MCF 10A (cell line): ENCODE data around the gene CPLX3. TPM values are rescaled to one million over a fixed set of nuclear protein-coding genes. Genes with fewer than 3 reads are reported as not detected.

ENCODE experiments used
- BruUV-seq: library from RNA; stranded (reverse); fragments of 400-500 nt; replicated peaks from 2 replicates; lab custom pipeline; 2021; lab: Mats Ljungman, UMichigan
- CTCF ChIA-PET: fragments of 300-600 bp; sonication (Branson Sonifier 250); formaldehyde crosslinking; extraction: SDS; loops from one replicate; lab custom pipeline; 2021; ENCODE audit warnings: antibody characterized with exemption, inconsistent platforms; lab: Yijun Ruan, JAX
- POLR2A ChIA-PET: fragments of 300-600, 350-650 bp; sonication (Branson Sonifier 250); formaldehyde crosslinking; extraction: SDS; loops from one replicate; lab custom pipeline; 2020; ENCODE audit warnings: antibody characterized with exemption, inconsistent platforms; lab: Yijun Ruan, JAX
- DNase-seq: peaks from one replicate; pipeline ENCODE4 v3.0.0-alpha.2; 2018; ENCODE audit not compliant: unreplicated experiment
- H3K27ac Mint-ChIP-seq: one replicate; pipeline ENCODE4 v1.8.0; 2022; ENCODE audit warnings: mild to moderate bottlenecking, low read depth, mixed read lengths; ENCODE audit not compliant: unreplicated experiment
- H3K27me3 Mint-ChIP-seq: one replicate; pipeline ENCODE4 v1.8.0; 2022; ENCODE audit warnings: mixed read lengths; ENCODE audit not compliant: insufficient read depth, unreplicated experiment
- H3K36me3 Mint-ChIP-seq: one replicate; pipeline ENCODE4 v1.8.0; 2022; ENCODE audit warnings: mild to moderate bottlenecking, moderate library complexity, mixed read lengths; ENCODE audit not compliant: insufficient read depth, unreplicated experiment
- H3K4me1 Mint-ChIP-seq: one replicate; pipeline ENCODE4 v1.8.0; 2022; ENCODE audit warnings: mixed read lengths; ENCODE audit not compliant: insufficient read depth, unreplicated experiment
- H3K4me3 Mint-ChIP-seq: one replicate; pipeline ENCODE4 v1.8.0; 2022; ENCODE audit warnings: mild to moderate bottlenecking, moderate library complexity, mixed read lengths; ENCODE audit not compliant: unreplicated experiment
- H3K9me3 Mint-ChIP-seq: one replicate; pipeline ENCODE4 v1.8.0; 2022; ENCODE audit warnings: mixed read lengths; ENCODE audit not compliant: unreplicated experiment
- CTCF ChIP-seq: fragments of 200-600 bp; IDR thresholded peaks from one replicate; pipeline ENCODE4 v1.8.0; 2022; ENCODE audit warnings: antibody characterized with exemption, mild to moderate bottlenecking; ENCODE audit not compliant: unreplicated experiment
- intact Hi-C: fragments of 100-400 bp; cut with micrococcal nuclease; formaldehyde crosslinking; loops from 2 replicates; pipeline ENCODE4 v1.14.1; 2022
- total RNA-seq: library from RNA; stranded (reverse); gene quantifications from 2 replicates; pipeline ENCODE4 v1.2.3, GENCODE V29; 2022

Gene CPLX3
- total RNA-seq, 1 experiment from 2014 or later: not detected

- no peak overlapping the region for H3K27ac Mint-ChIP-seq
- H3K9me3 Mint-ChIP-seq: no peaks in the 10 kb centered on the region
- H3K4me3 Mint-ChIP-seq: no peak overlapping the region
- TF ChIP-seq CTCF: no peak
- no TSS peak for BruUV-seq
- H3K4me1 Mint-ChIP-seq: no peaks in the 10 kb centered on the region
- no peak for DNase-seq
- CTCF ChIA-PET: interaction anchor here (1.1 to 1.5 kb wide), 2 partner anchors 25 to 106 kb away, joined by 5 to 7 read pairs; no protein-coding TSS in a partner anchor
- intact Hi-C loops: no loop called here
- no peaks in the 10 kb centered on the region for H3K27me3 Mint-ChIP-seq
- POLR2A ChIA-PET: interaction anchor here (0.6 to 2.6 kb wide), 5 partner anchors 25 to 74 kb away, joined by 3 to 18 read pairs (median 6); partner anchors contain the start of gene SCAMP2
- peaks cover 38% of the 10 kb centered on the region for H3K36me3 Mint-ChIP-seq
These were observed 18.1 kb downstream of the CPLX3 start for GRCh38 chr15:74844319-74845207.

- Mint-ChIP-seq H3K4me1 (no peaks in the 10 kb centered on the region), H3K27ac (no peak overlapping the region), H3K36me3 (peaks cover 40% of the 10 kb centered on the region), H3K27me3 (no peaks in the 10 kb centered on the region), H3K4me3 (no peak overlapping the region), H3K9me3 (no peaks in the 10 kb centered on the region)
- intact Hi-C loops: no loop called here
- CTCF ChIA-PET: interaction anchor here (1.1 to 1.5 kb wide), 2 partner anchors 25 to 105 kb away, joined by 5 to 7 read pairs; no protein-coding TSS in a partner anchor
- no peak for DNase-seq
- no peak for TF ChIP-seq CTCF
- POLR2A ChIA-PET: interaction anchor here (0.6 to 1.2 kb wide), 3 partner anchors 25 to 74 kb away, joined by 3 to 6 read pairs (median 4); partner anchors contain the start of gene SCAMP2
- no TSS peak for BruUV-seq
These were observed 18.8 kb downstream of the CPLX3 start for GRCh38 chr15:74845208-74845568.

GRCh38 chr15:74845581-74845980 lies 19.2 kb downstream of the CPLX3 start:
- Mint-ChIP-seq H3K4me3 (no peak overlapping the region), H3K36me3 (peaks cover 37% of the 10 kb centered on the region), H3K9me3 (no peaks in the 10 kb centered on the region), H3K27me3 (no peaks in the 10 kb centered on the region), H3K4me1 (no peaks in the 10 kb centered on the region), H3K27ac (no peak overlapping the region)
- CTCF ChIA-PET: interaction anchor here (1.3 kb wide), 1 partner anchor 56 kb away, joined by 7 read pairs; no protein-coding TSS in a partner anchor
- intact Hi-C loops: no loop called here
- no TSS peak for BruUV-seq
- DNase-seq: no peak
- no peak for TF ChIP-seq CTCF
- POLR2A ChIA-PET: interaction anchor here (0.6 to 1.2 kb wide), 2 partner anchors 25 to 75 kb away, joined by 4 to 6 read pairs; no protein-coding TSS in a partner anchor

GRCh38 chr15:74847432-74847831 lies 21.0 kb downstream of the CPLX3 start:
- Mint-ChIP-seq H3K4me1 (no peaks in the 10 kb centered on the region), H3K36me3 (peaks cover 49% of the 10 kb centered on the region), H3K27me3 (no peaks in the 10 kb centered on the region), H3K9me3 (no peaks in the 10 kb centered on the region), H3K27ac (no peak overlapping the region), H3K4me3 (no peak overlapping the region)
- BruUV-seq: no TSS peak
- CTCF ChIA-PET: interaction anchor here (0.6 to 1.9 kb wide), 4 partner anchors 28 to 77 kb away, joined by 3 to 8 read pairs (median 4); no protein-coding TSS in a partner anchor
- intact Hi-C loops: no loop called here
- TF ChIP-seq CTCF: no peak
- POLR2A ChIA-PET: no interaction called here
- no peak for DNase-seq
